HG02970 (cell line): ENCODE data around the gene AK8.
A peak's percentile ranks its signal among the peaks of the same experiment; 100 is the strongest.
"Not testable (repeated sequence)": the region's sequence is repeated elsewhere in the genome, so short reads cannot be mapped to it uniquely, and the experiment has no call there.

ENCODE experiments used
- ATAC-seq: cut with Tn5 transposase; IDR thresholded peaks from one replicate; pipeline ENCODE4 v1.9.1; 2021; ENCODE audit warnings: mild to moderate bottlenecking, moderate library complexity, moderate number of reproducible peaks; ENCODE audit not compliant: unreplicated experiment, low FRiP score

AK8 gene

DNA sequence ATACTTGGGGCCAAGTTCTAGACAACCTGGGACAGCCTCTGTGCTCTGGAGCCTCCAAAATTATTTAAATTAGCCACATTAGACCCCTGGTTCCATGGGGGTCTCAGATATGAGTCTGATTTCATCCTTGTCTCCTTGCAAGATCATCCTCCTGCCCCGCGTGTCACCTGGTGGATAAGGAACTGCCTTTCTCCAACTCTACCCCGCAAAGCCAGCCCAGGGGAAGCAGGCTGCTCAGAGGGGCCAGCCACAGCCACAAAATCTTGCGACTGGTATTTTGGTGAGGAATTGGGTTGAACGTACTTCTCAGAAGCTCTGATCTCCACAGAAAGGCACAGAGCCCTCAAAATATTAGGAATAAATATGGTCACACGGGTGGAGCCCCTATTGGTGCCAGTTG is 101.2 kb downstream of the AK8 start:
- ATAC-seq, result no peak

DNA sequence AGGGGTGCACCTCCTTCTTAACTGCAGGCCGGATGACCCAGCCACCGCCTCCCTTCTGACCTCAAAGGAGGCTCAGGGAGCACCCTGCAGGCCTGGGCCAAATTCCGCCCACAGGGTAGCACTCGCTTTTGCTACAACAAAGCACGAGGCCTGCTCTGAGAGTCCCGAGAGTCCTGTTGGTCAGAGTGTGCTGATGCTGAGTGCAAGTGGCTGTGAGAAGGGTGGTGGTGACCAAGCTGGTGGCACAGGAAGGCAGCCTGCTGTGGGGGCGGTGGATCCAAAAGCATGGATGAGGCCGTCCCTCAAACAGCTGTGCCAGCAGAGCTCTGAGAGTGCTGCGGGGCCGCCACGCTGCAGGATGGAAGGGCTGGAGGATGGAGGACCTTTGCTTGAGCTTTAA is 101.8 kb downstream of the AK8 start:
- ATAC-seq, result no peak

GRCh38 chr9:132775720-132776119 is 102.4 kb downstream of the AK8 start:
- ATAC-seq, result no peak

- no peak for ATAC-seq
Measured at GRCh38 chr9:132774886-132775285, 103.2 kb downstream of the AK8 start.

GRCh38 chr9:132773764-132774339 is 104.2 kb downstream of the AK8 start:
- ATAC-seq, result no peak

- ATAC-seq, result no peak
Measured at GRCh38 chr9:132773093-132773492, 105.0 kb downstream of the AK8 start.

GRCh38 chr9:132771752-132772151 is 106.3 kb downstream of the AK8 start:
- ATAC-seq, result not testable (repeated sequence)

DNA sequence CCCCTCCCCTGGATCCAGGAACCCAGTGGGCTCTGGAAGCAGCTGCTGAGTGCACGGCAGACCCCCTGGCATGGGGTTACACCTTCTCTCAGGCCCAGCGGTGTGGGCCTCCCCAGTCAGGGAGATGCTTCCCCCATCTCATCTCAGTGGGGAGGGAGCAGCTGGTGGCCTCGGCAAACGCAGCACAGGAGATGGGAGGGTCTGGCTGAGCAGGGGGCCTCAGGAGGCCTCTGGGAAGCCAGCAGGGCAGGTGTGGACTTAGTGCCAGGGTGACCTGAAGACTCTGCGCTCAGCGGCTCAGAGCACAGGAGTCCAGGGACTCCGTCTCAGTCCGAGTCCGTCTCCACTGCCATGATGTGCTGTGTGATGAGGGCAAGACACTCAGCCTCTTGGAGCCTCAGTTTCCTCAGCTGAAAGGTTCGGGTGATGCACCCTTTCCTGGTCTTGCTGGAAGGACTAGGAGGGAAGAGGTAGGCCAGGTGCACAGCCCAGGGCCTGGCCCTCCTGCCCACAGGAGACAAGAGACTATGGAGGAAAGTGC is 107.2 kb downstream of the AK8 start:
- ATAC-seq, result no peak

- peak; percentile 48 for ATAC-seq
Measured at GRCh38 chr9:132769906-132770769, 107.9 kb downstream of the AK8 start.

GRCh38 chr9:132768932-132769905 is 108.9 kb downstream of the AK8 start:
- ATAC-seq, result peak; percentile 34

GRCh38 chr9:132763574-132763973 is 114.5 kb downstream of the AK8 start:
- no peak for ATAC-seq

DNA sequence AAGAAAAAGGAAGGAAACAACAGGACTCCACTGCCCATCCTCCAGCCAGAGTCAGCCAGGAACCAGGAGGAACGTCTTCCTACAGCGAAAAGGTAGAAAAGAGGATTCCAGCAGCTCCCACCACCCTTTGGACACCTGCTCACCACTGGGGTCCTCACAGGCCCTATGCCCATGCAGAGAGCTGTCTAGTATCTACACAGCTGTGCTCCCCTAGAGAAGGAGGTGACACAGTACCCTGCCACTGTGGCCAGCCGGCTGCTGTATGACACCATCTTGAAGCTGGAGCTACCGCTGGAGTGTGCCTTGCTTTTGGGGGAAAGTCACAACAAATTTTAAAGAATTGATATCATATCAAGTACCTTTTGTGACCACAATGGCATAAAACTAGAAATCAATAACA is 115.2 kb downstream of the AK8 start:
- no peak for ATAC-seq

GRCh38 chr9:132761602-132762001 is 116.5 kb downstream of the AK8 start:
- ATAC-seq, result no peak

DNA sequence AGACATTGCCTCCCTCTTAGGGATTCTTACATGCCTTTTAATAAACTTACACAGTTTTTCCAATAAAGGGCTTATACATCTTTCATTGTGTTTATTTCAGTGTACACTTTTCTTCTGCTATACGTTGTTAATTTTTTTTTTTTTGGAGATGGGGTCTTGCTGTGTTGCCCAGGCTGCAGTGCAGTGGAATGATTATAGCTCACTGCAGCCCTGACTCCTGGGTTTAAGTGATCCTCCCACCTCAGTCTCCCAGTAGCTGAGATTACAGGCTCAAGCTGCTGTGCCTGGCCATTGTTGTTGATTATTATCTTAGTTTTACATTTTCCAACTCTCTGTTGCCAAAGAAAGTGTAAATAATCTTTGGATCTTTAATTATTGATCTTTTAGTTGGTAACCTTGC is 118.0 kb downstream of the AK8 start:
- no peak for ATAC-seq

GRCh38 chr9:132757016-132757415 is 121.1 kb downstream of the AK8 start:
- ATAC-seq, result no peak

GRCh38 chr9:132756214-132756845 is 121.8 kb downstream of the AK8 start:
- ATAC-seq, result no peak

DNA sequence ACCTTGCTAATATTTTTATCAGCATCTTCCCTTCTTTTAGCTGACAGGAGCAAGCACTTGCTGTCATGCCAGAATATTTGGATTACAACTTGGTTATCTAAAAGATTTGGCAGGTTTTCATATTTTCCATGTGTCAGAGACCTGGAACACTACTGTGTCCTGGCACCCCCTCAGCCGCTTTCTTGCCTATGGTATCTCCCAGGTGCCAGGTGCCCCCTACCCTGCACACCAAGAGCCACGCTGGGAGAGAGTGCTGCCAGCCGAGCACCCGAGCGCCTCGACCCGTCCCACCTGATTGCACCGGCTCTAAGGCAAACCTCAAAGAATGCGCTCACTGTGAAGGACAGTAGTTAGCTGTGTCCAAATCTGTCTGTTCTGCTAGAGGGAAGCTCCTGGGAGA is 123.0 kb downstream of the AK8 start:
- ATAC-seq, result no peak

GRCh38 chr9:132754236-132754635 is 123.8 kb downstream of the AK8 start:
- ATAC-seq, result no peak

DNA sequence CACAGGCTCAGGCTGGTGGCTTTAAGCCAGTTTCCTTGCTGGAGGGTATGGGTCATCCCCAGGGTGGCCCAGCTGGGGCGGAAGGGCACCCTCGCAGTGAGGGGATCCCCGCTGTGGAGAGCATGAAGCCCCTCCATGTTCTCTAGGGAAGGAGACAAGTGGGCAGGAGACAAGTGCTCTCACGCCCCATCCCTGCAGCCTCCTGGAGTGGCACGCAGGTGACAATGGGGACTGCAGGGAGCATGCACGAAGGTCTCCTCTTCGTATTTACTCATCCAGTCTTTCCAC is 124.5 kb downstream of the AK8 start:
- no peak for ATAC-seq

- no peak for ATAC-seq
Measured at GRCh38 chr9:132752877-132753592, 125.0 kb downstream of the AK8 start.
